Limb (tissue), 2 donors: ENCODE data around the gene CCDC190.
A peak's percentile ranks its signal among the peaks of the same experiment; 100 is the strongest.
"Not testable (repeated sequence)": the region's sequence is repeated elsewhere in the genome, so short reads cannot be mapped to it uniquely, and the experiment has no call there.

Experiments used
- DNase-seq, 2 donors: peaks; one replicate each; pipeline ENCODE4 v3.0.0-alpha.2; 2016; ENCODE audit errors: extremely low spot score in 2 of 2

Gene CCDC190

DNA sequence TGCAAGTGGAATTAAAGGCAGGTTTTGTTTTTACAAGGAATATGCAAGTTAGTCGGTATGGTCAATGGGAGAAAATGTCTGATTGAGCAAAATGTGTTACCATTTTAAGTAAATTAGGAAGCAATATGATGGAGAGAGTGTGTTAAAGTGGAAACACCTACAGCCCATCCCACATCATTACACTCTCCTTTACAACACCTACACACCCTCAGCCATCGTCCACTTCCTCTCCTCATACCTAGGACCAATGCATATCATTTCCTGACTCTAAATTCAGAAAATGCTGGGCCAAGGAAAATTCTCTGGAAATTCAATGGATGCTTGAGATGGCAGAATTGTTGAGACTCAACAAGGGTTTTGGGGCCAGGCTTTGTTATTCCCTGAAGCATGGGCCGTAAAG is 16.4 kb upstream of the CCDC190 start:
- DNase-seq, result no peak

GRCh38 chr1:162876751-162877150 is 15.8 kb upstream of the CCDC190 start:
- DNase-seq, result no peak

- no peak for DNase-seq
Measured at GRCh38 chr1:162873671-162874666, 13.0 kb upstream of the CCDC190 start.

DNA sequence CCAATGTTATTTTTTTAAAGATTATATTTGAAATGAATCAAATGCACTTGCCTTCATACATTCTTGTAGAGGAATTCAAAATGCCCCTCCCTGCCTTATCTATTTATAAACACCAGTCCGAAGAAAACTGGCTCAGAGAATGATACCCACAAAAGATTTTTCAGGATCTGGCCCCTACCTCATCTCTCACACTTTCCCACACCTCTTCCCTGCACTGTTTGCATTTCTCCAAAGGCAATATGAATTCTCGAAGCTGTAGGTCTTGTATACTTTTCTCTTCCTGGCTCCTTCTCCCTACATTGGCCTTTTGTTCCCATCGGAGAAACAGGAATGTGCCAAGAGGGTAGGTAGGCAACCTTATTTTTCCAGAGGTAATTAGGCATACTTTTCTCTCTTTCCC is 12.0 kb upstream of the CCDC190 start:
- DNase-seq, result no peak

DNA sequence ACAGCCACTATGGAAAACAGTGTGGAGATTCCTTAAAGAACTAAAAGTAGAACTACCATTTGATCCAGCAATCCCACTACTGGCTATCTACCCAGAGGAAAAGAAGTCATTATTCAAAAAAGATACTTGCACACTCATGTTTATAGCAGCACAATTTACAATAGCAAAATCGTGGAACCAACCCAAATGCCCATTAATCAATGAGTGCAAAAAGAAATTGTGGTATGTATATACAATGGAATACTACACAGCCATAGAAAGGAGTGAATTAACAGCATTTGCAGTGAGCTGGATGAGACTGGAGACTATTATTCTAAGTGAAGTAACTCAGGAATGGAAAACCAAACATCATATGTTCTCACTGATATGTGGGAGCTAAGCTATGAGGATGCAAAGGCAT is 10.4 kb upstream of the CCDC190 start:
- not testable (repeated sequence) for DNase-seq

- no peak for DNase-seq
Measured at GRCh38 chr1:162868972-162869371, 8.0 kb upstream of the CCDC190 start.

- no peak for DNase-seq
Measured at GRCh38 chr1:162861625-162862024, 650 bp upstream of the CCDC190 start.

DNA sequence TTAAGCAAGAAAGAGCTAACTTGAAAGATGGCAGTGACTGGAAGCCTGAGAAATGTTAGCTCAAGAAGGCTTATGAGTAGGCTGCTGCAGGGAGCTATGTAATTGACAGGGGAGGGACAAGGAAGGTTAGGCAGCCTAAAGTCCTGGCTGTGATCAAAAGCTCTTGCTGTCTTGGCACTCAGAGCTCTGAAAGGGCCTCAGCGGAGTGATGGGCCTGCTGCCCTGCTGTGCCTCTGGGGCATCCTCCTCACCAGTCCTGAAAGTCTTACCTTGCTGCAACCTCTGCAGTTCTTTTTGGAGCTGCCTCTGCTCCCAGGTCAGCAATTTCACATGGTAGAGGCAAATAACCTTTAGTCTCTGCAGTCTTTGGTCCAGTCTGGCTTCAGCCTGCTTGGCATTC is 1.8 kb downstream of the CCDC190 start:
- no peak for DNase-seq

DNA sequence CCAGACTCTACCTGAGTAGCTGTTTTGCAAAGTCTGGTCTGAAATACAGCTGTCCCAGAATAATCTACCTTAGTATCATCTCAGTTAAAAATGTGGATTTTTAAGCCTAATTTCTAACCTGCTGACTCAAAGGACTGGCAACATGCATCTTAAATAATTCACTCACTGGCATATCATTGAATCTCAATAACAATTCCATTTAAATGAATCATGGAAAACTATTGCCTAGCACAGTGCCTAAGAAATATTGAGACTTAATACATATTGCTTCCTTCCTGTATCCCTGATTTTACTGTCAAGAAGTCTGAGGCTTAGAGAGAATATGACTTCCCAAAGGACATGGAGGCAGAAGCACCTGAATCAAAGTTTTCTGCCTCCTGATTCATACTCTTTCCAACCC is 3.1 kb downstream of the CCDC190 start:
- no peak for DNase-seq

- DNase-seq, result no peak
Measured at GRCh38 chr1:162856260-162856659, 4.7 kb downstream of the CCDC190 start.

DNA sequence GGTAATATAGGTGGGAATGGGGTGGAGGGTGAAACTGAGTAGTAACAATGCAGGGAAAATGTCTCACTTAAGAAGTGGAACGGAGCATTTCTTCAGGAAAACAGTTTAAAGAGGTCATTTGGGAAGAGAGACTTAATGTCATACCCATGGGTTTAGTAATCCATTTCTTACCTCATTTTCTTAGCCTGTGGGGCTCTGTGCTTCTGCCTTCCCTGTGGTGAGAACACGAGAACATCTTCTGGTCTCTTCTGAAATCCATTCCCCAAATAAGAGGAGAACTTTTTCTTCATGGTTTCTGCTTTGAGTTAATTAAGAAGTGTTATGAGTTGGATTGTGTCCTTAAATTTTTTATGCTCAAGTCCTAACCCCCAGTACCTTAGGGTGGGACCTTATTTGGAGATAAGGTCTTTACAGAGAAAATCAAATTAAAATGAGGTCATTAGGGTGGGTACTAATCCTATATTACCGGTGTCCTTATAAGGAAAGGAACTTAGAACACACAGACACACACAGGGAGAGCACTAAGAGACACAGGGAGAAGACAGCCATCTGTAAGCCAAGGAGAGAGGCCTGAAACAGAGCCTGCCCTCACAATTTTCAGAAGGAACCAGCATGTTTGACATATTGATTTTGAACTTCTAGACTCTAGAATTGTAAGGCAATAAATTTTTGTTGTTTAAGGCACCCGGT is 5.4 kb downstream of the CCDC190 start:
- DNase-seq, result no peak

DNA sequence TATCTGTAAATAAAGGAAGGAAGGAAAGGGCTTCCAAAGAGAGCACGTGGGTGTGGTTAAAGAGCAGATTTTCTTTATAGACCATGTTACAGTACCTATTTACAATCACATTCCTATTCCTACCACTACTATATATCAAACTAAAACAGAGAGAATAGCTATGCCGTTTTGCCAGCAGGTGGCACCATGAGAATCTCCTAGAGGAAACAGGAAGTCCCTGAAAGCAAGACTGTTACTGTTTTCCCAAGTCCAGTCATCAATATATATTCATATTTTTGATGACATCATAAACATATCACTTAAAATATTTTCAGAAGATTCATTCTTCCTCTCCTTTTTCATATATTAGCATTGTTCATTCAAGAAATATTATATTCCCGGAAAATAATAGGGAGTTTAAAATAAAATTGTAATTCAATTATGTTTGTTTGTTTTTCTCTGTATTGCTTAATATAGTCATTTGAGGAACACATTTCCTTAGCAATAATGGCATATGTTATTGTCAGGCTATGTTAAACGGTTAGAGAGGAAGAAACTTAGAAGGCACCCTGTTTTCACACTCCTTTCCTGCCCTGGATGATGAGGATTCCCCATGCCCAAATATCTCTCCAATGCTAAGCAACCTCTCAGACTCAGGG is 6.6 kb downstream of the CCDC190 start:
- peak; percentile 69 to 76 for DNase-seq

GRCh38 chr1:162851341-162851740 is 9.6 kb downstream of the CCDC190 start:
- DNase-seq, result no peak

- DNase-seq, result no peak
Measured at GRCh38 chr1:162849711-162850110, 11.3 kb downstream of the CCDC190 start.

GRCh38 chr1:162847839-162848453 is 13.0 kb downstream of the CCDC190 start:
- DNase-seq, result peak; percentile 75 to 84

GRCh38 chr1:162846256-162847212 is 14.4 kb downstream of the CCDC190 start:
- DNase-seq, result no peak

DNA sequence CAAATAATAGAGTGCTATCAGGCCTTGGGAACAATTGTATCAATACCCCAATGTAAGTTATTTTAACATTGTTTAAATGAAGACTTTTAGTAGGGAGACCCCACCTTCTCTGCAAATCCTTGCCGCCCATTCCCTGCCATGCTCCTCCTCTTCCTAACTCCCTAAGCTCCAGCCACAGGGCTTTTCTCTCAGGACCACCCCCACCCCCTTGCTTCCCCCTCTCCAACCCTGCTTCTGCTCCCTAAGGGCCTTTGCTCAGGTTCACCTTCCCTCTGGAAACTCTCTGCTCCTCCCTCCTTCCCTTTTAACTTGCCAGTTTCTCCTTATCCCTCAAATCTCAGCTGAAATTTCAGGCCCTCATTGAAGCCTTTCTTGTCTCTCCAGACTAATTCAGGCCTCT is 16.8 kb downstream of the CCDC190 start:
- no peak for DNase-seq

GRCh38 chr1:162840250-162840839 is 20.6 kb downstream of the CCDC190 start:
- no peak for DNase-seq

DNA sequence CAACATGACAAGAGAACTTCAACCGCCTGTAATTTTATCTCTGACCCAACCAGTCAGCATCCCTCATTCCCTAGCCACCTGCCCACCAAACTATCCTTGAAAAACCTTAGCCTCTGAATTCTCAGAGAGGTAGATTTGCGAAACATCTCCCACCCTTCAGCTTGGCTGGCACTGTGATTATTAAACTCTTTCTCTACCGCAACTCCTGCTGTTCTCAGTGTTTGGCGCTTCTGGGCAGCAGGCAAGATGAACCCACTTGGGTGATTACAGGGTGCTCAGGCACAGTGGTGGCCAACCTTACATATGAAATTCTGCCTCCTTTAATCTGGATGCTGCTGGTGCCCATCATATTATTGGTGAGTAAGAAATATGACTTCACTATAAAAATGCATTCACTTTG is 22.1 kb downstream of the CCDC190 start:
- no peak for DNase-seq
